GM18907 (cell line): ENCODE results near the gene SWT1.

Source experiments
- ATAC-seq: cut with Tn5 transposase; IDR thresholded peaks from one replicate; pipeline ENCODE4 v1.9.1; 2021; ENCODE audit warnings: mild to moderate bottlenecking, moderate library complexity; ENCODE audit not compliant: unreplicated experiment

The SWT1 gene

DNA sequence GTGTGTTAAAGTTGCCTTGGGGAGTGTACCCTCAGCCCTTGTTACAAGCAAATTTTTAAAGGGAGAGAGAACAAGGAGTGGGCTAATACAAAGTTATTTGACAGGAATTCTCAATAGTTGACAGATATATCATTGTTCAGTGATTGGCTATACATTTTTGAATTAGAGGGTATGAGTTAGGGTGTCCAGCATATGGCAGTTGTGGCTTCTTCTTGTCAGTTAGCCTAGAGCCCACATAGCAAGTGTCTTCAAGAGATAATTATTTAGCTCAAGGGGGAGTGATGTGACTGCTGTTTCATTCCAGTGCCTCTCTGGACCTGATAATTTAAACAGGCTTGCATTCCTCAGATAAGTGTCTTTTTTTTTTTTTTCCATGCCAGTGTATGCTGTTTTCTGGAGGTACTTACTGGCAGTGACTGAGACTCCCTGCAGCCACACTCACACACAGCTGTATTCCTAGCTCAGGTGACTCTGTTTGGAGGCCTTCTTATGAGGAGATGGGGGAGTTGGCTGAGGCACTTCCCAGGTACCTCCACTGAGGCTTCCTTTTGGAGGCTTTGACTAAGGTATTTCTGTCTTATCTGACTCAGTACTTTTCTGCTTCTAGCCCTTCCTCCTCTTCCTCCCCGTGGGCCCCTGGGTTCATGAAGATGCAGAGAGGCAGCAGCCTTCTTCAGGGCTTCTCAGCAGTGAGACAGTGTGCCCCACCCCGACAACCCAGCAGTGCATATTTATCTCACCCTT is 127.7 kb downstream of the SWT1 start:
- ATAC-seq: no peak

DNA sequence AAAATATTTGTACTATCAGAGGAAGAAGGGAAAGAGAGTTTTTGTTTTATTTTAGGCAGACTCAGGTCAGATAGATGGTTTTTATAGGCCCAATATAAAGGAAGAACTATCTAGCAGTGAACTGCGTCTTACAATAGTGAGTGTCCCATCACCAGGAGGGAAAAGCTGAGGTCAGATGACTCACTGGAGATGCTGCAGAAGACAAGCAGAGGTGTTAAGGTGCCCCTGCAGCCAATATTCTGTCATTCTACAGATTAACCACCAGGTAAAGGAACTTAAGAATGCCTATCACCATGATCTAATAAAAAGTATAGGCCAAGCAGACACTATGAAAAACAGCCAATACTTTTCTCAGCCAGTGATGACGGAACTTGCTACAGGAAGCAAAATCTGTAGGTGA is 130.5 kb downstream of the SWT1 start:
- no peak for ATAC-seq

DNA sequence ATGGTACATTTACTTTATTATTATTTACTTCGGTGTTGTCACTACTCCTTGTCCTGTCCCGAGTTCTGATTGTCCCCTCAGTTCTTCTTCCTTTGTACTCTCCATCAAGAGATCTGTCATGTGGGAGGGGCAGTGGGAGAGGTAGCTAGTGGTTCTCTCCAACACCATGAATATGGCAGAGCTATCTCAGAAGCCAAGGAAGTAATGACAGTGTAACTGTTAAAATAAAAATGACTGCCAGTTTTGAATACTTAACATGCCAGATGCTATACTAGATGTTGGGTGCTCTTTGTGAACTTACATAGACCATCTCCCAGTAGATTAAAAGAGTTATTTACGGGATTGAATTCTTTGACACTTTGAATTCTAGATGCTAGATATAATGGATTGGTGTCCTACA is 131.5 kb downstream of the SWT1 start:
- no peak for ATAC-seq

DNA sequence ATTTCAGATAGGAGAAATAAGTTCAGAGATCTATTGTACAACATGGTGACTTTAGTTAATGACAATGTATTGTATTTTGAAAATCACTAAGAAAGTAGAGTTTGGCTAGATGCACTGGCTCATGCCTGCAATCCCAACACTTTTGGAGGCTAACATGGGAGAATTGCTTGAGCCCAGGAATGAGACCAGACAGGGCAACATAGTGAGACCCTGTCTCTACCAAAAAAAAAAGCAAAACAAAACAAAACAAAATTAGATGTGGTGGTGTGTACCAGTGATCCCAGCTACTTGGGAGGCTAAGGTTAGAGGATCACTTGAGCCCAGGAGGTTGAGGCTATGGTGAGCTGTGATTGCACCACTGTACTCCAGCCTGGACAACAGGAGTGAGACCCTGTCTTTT is 132.9 kb downstream of the SWT1 start:
- ATAC-seq: no peak

DNA sequence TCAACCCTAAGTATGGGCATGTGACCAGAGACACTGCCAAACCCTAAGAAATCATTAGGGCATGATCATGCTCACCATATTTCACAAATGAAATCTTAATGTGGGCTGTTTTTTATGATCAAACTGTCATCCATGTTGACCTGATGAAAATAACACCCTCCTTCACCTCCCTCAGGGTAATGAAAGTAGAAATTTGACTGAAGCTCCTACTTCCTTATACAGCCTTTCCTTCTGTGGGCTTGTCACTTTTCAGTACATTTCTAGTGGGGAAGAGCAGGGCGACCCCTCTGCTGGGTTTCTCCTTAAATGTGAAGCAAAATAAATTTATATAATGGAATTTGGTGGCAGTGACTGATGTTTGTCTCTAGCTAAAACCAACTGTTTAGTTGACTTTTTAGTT is 134.2 kb downstream of the SWT1 start:
- ATAC-seq: no peak

DNA sequence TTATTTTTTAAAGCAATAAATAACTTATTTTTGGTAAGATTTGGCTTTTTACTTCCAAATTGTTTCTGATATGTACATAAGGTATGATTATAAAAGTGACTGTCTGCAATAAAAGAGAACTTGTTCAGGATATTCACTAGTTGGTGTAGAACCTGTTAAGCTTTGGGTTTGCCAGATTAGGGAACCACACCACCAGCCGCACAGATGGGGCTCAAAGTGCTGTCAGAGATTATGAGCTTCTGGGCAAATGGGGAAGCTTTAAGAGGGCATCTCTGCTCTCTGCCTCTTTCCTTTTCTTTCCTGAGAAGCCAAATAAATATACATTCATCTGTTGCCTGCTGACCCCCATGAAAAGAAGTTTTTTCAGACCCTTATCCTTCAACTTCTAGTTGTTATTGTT is 134.7 kb downstream of the SWT1 start:
- ATAC-seq: no peak

DNA sequence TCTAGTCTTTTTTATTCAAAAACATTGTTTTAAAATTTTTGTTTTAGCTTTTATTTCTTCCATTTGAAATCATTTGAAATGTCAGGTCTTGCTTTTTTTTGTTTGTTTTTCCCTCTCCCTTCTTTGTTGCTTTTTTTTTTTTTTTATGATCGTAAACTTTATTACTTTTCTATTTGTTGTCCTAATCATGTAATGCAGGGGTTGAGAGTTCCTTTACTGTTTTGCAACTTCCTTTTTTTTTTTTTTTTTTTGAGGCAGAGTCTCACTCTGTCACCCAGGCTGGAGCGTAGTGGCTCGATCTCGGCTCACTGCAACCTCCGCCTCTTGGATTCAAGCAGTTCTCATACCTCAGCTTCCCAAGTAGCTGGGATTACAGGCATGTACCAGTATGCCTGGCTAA is 135.3 kb downstream of the SWT1 start:
- ATAC-seq: no peak

DNA sequence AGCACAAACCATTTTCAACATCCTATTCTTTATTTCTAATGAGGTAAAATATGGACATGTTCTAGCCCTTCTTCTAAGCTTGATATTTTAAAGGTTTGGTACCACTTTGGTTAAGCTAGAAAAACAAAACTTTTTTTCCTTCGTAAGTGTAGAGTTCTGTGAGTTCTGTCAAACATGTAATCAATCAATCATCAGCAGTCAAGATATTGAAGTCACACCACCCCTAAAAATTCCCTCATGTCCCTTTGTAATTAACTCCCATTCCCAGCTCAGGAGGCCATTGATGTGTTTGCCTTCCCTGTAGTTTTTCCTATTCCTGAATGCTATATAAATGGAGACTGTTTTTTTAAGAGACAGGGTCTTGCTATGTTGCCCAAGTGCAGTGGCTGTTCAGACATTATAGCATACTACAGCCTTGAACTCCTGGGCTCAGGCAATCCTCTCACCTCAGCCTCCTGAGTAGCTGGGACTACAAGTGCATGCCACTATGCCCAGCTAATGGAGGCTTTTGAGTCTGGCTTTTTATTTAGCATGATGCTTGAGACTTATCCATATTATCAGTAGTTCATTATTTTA is 137.1 kb downstream of the SWT1 start:
- no peak for ATAC-seq

DNA sequence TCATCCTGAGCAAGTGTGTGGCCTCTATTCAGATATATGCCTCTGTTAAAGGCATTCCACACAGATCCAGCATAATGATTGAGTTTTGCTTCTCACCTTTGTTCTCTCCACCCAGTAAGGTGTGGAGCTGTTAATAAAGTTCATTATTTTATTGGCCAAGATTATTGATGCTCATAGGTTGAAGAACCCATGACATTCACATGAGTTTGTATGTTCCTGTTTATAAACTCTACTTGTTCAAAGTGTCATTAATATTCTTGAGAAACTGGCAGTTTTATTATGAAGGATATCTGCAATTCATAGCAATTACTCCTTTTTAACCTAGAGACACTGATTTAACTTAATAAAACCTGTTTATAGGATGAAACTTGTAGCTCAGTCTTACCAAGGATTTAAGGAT is 138.1 kb downstream of the SWT1 start:
- ATAC-seq: no peak

DNA sequence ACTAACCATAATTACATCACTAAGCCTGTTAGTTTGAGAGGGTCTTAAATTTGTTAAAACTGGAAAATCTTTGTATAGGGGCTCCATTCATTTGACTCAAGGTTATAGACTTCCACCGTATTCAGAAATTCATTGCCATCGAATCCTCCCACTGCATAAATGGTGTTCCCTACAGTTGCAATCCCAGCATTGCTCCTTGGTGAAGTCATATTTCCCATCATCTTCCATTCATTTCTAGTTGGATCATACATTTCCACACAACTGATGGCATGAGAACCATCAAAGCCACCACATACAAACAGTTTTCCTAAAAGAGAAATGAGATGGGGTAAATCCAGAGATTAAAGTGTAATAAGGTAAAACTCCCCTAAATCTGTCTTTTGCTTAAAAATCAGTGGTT is 141.0 kb downstream of the SWT1 start:
- no peak for ATAC-seq

DNA sequence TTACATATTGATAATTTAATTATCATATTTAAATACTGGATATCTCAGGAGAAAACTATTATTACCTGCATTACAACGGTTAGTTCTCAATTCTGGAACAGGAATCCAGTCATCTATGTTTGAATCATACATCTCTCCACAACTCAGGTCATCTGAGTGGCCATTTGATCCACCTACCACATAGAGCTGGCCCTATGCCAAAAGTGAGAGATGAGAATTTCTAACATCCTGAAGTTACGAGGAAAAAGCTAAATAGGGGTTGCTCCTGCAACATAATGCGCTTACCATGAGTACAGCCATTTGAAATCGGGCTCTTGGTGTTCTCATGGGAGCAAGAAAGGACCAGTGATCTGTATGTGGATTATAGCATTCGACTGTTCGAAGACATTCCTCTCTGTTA is 143.2 kb downstream of the SWT1 start:
- ATAC-seq: no peak

DNA sequence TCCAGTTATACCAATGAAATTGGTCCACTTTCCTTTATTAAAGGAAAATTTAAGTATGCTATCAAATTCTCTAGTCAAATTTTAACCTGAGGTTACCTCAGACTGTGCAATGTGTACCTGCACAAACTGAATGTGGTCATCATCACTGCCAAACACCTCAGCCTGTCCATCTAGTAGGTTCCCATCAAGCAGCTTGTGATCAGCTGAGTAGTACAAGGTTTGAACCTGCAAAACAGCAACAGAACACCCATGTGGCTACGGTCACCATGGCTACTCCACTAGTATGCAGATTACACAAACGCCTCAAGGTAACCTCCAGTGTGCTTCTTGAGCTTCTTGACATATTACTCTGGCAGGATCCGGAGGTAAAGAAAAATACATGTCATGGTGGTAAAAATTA is 148.5 kb downstream of the SWT1 start:
- no peak for ATAC-seq

DNA sequence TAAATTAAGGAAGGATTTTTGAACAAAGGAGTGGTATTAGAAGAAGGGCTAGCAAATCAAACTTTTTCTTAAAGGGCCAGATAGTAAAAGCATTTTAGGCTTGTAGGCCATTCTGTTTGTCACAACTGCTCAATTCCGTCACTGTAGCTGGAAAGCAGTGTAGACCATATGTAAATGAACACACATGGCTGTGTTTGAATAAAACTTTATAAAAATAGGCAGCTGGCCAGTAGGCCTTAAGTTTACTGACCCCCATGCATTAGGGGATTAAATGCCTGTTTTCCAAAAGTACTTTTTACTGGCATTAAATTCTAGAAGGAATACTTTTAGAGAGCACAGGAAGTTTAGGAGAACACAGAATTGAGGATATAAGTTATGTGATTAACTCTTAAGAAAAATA is 151.2 kb downstream of the SWT1 start:
- no peak for ATAC-seq

DNA sequence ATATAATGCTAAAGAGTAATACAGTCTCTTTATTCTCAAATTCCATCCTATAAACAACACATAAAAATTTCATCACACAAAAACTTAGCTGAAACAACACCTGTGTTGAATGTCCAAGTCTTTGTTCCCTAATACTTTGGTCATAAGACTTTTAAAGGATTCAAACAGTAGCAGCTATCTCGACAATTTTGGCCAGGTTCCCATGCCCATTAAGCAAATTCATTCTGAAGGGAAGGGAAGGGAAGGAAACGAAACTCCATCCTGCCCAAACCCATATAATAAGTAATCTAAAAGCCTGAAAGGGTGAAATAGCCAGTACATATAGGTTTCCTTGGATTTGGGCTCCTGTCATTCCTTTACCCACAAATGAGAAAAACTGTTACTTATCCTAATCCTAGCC is 152.6 kb downstream of the SWT1 start:
- ATAC-seq: no peak

DNA sequence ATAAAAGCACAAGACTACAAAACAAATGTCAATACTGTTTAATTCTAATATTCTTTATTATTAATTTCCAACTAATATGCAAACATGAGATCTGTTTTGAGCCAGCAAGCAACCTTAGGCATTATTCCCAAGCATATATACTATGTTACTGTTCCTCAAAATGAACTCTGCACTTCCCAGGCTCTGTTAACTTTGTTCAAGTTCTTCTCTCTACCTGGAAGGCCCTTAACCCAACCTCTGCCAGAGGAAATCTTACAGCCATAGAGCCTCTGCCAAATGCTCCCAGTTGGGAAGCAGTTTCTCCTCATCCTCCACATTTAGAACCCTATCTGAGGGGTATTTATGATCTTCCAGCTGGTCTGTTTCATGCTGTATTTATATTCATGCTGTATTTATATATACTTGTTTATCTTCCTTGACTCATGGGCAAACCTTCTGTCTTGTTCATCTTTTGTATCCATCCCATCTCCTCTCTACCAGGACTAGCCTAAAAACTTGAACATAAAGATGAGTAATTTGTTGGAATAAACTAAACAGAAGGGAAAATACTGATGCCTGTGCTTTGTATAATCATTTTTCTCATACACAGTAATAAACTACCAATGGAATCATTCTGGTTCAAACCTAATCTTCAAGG is 154.7 kb downstream of the SWT1 start:
- no peak for ATAC-seq

DNA sequence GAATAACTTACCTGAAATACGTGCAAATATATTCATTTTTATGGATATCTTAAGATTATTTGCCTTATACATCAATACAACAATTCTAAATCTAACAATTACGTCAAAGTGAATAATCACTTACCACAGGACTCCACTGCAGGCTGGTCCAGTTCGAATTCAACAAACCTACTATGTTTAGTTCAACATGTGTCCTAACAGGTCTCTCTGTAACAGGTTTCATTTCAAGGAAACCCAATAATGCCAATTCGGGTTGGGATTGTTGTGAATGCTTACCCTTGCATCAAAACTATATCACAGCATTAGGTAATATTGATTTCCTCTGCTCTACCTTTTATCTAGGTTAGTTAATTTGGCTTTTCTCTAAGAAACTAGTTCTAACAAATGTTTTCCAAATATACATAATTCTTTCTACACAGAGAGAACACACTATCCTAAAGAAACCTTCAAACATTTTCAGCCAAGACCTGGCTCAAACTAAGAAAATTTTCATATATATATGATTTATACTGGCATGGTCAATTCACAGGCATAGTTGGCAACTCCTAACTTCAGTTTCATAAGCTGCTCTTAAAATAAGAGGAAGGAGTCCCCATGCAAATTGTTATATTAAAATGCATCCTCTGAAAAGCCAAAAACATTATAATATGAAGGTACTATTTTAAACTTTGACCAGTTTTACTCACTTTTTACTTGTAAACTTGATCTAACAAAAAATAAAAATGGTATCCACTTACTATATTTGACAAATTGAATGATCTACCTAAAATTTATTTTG is 155.6 kb downstream of the SWT1 start:
- no peak for ATAC-seq

DNA sequence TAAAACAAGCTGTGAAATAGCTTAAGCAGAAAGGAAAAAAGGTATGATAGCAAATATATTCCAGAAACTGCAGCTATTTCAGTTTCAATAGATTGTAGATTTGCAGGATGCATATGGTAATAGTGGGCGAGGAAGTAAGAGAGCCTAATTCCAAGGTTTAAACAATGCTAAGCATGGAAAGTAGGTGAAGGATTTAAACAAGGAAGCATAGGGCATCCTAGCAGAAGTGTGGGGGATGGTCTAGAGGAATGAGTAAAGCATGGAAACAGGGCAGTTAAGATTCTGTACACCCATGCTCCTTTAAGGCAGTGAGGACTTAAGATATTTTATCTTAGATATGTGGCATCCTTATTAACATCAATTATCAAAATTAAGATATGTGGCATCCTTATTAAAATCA is 157.4 kb downstream of the SWT1 start:
- ATAC-seq: no peak

DNA sequence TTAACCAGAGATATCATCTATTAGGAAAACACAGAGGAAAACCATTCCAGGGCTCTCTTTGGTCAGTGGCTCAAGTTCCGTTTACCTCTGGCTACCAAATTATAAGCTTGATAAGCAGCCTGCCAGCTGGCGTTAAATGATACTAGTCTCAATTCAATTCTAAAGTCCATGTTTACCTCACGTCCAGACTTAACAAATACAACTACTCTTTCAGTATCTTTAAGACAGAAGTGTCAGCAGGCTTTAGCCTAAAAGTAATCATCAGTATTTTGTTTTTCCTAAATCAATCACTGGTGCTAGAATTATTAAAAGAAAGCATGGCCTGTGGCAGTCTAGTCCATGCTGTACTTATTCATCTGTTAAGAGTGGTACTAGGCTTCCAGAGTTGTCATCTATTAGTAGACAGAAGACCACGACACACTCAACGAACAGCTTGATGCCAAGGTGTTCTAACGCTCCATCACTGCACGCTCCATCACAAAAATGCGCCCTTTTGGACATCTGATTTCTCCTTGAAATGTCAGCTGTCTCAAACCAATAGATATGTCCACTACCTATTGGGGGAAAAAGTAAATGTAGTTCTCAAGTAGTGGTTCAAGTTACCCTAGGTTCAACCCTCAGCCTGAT is 158.6 kb downstream of the SWT1 start:
- ATAC-seq: peak; percentile 0

DNA sequence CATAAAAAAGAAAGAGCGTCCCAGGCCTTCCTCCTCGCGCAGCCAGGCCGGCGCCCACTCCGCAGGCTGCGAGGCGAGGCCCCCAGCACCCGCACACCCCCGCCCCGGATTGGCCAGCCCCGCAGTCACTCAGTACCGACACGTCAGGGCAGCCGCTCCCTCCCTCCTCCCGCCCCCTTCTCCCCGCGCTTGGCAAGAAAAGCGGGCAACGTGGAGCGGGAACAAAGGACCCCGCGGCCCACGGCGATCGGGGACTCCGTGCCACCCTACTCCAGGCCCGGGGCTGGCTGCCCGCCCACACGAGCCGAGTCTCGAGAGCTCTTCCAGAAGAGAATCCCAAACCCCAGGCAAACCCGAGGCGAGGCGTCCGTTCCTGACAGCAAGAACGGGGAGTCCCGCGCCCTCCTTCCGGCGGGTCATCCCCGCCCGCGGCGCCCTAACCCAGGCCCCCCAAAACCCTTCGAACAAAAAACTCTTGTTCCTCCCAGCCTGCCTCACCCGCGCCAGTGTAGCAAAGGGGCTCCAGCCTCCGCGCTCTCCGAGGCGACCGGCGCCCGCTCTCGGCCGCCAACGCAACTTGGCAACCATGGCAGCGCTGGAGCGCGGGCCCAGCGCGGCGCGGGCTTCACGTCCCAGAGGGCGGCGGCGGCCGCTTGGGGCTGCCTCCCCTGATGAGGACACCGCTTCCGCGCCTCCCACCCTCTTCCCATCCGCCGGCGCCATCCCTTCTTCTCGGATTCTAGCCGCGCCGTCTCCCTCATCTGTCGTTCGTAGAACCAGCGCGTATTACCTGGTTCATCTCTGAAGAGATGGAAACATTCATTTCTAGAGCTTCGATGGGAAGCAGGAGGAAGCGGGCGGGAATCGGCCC is 159.4 kb downstream of the SWT1 start:
- ATAC-seq: peak; percentile 50
